ENCODE data around the gene YY1AP1. TPM values are rescaled to one million over a fixed set of nuclear protein-coding genes. Genes with fewer than 3 reads are reported as not detected.
"Not testable (repeated sequence)": the region's sequence is repeated elsewhere in the genome, so short reads cannot be mapped to it uniquely, and the experiment has no call there.

Gene YY1AP1
- total and polyA plus RNA-seq, 2 donors (not counting 3 experiments of a cell fraction or from before 2014, with no cell fraction given) = 42.3 to 46.4 TPM

- H3K36me3 ChIP-seq (ENCODE audit: control insufficient read depth in 2 of 2, extremely low read depth in 1 of 2, insufficient read depth in 2 of 2, low read length in 2 of 2) = no peaks in the 10 kb centered on the region
- ChIA-PET POLR2A (no interaction called here), CTCF (no interaction called here)
- no peaks in the 10 kb centered on the region for H3K9me3 ChIP-seq (replicated peaks; ENCODE audit: control insufficient read depth, insufficient read depth, low read length)
- dilution Hi-C loops (cut with MboI; ENCODE audit: extremely low pct_ligation_motif_present, low sequenced_read_pairs) (no loop called here), intact Hi-C loops (cut with micrococcal nuclease) (no loop called here)
- TF ChIP-seq POLR2A (IDR thresholded peaks at IDR 0.05; ENCODE audit: low read depth, low read length) = no peak
- TF ChIP-seq GATA2 (IDR thresholded peaks at IDR 0.05; ENCODE audit: insufficient read depth, insufficient read length, low read depth, low read length) = no peak
- no peak for TF ChIP-seq POLR2AphosphoS5 (IDR thresholded peaks at IDR 0.05; ENCODE audit: insufficient read depth, low read depth, low read length)
- no peak for TF ChIP-seq MAX (IDR thresholded peaks at IDR 0.05; ENCODE audit: insufficient read depth, insufficient read length)
- TF ChIP-seq, protein P1, sequence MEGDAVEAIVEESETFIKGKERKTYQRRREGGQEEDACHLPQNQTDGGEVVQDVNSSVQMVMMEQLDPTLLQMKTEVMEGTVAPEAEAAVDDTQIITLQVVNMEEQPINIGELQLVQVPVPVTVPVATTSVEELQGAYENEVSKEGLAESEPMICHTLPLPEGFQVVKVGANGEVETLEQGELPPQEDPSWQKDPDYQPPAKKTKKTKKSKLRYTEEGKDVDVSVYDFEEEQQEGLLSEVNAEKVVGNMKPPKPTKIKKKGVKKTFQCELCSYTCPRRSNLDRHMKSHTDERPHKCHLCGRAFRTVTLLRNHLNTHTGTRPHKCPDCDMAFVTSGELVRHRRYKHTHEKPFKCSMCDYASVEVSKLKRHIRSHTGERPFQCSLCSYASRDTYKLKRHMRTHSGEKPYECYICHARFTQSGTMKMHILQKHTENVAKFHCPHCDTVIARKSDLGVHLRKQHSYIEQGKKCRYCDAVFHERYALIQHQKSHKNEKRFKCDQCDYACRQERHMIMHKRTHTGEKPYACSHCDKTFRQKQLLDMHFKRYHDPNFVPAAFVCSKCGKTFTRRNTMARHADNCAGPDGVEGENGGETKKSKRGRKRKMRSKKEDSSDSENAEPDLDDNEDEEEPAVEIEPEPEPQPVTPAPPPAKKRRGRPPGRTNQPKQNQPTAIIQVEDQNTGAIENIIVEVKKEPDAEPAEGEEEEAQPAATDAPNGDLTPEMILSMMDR (IDR thresholded peaks at IDR 0.05; ENCODE audit: extremely low read depth in 1 of 2, insufficient read depth in 1 of 2, low read depth in 1 of 2, low read length in 2 of 2) = no peak
- no peak for TF ChIP-seq EZH2 (IDR thresholded peaks at IDR 0.05; ENCODE audit: borderline replicate concordance, low read depth, low read length, severe bottlenecking)
- no peak for TF ChIP-seq FOS (IDR thresholded peaks at IDR 0.05; ENCODE audit: borderline replicate concordance, insufficient read depth, low read length)
- peaks cover 2% of the 10 kb centered on the region for H4K20me1 ChIP-seq (replicated peaks; ENCODE audit: control insufficient read depth, extremely low read depth, insufficient read depth, low read length)
- H3K27me3 ChIP-seq (ENCODE audit: control insufficient read depth in 2 of 2, insufficient read depth in 2 of 2, low read length in 2 of 2) = no peaks in the 10 kb centered on the region
- no peaks in the 10 kb centered on the region for H3K9me1 ChIP-seq (replicated peaks; ENCODE audit: control insufficient read depth, extremely low read depth, insufficient read depth, low read length)
- FAIRE-seq (no peak), DNase-seq (ENCODE audit: low read depth, low spot score) (no peak)
- H3K79me2 ChIP-seq (ENCODE audit: control insufficient read depth, insufficient read depth, low read length) = peaks cover 59% of the 10 kb centered on the region
- H3K27ac ChIP-seq (ENCODE audit: insufficient read depth, low read depth, low read length) = no peak overlapping the region
- no peak overlapping the region for H2AFZ ChIP-seq (ENCODE audit: low read depth, low read length)
- H3K9ac ChIP-seq (replicated peaks; ENCODE audit: extremely low read depth, insufficient read depth, low read length) = no peak overlapping the region
- H3K4me2 ChIP-seq (ENCODE audit: insufficient read depth, low read length) = no peak overlapping the region
- no TSS peak for BruUV-seq (replicated peaks)
- H3K4me1 ChIP-seq (ENCODE audit: control insufficient read depth, extremely low read depth, insufficient read depth, low read length) = no peaks in the 10 kb centered on the region
- H3K4me3 ChIP-seq (replicated peaks in 1 of 3; ENCODE audit: insufficient read depth in 1 of 3, low read depth in 1 of 3, low read length in 3 of 3) = no peak overlapping the region
Observed at GRCh38 chr1:155706139-155706538, 17.6 kb upstream of the YY1AP1 start.

DNA sequence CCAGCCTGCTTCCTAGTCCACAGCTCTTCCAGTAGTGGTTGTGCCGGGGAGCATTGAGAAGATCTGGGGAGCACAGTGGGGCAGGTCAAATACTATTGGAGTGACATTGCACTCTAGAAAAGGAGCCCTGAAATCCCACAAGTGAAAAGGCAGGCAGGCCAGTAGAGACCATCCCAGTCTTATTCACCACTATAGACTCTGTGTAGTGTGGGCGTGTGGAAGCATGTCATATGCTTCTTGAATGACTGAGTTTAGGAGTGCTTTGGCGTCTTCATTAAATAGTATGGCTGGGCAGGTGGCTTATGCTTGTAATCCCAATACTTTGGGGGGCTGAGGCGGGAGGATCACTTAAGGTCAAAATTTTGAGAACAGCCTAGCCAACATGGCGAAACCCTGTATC, 15.8 kb upstream of the YY1AP1 start:
- H3K27ac ChIP-seq (ENCODE audit: insufficient read depth, low read depth, low read length); intact Hi-C loops (cut with micrococcal nuclease); H3K36me3 ChIP-seq (ENCODE audit: control insufficient read depth in 2 of 2, extremely low read depth in 1 of 2, insufficient read depth in 2 of 2, low read length in 2 of 2); H3K4me1 ChIP-seq (ENCODE audit: control insufficient read depth, extremely low read depth, insufficient read depth, low read length); POLR2A ChIA-PET; H3K4me2 ChIP-seq (ENCODE audit: insufficient read depth, low read length); BruUV-seq (replicated peaks); H3K9me1 ChIP-seq (replicated peaks; ENCODE audit: control insufficient read depth, extremely low read depth, insufficient read depth, low read length); H4K20me1 ChIP-seq (replicated peaks; ENCODE audit: control insufficient read depth, extremely low read depth, insufficient read depth, low read length); FAIRE-seq; H2AFZ ChIP-seq (ENCODE audit: low read depth, low read length); H3K27me3 ChIP-seq (ENCODE audit: control insufficient read depth in 2 of 2, insufficient read depth in 2 of 2, low read length in 2 of 2); H3K9ac ChIP-seq (replicated peaks; ENCODE audit: extremely low read depth, insufficient read depth, low read length); dilution Hi-C loops (cut with MboI; ENCODE audit: extremely low pct_ligation_motif_present, low sequenced_read_pairs); CTCF ChIA-PET; DNase-seq (ENCODE audit: low read depth, low spot score); H3K9me3 ChIP-seq (replicated peaks; ENCODE audit: control insufficient read depth, insufficient read depth, low read length); H3K4me3 ChIP-seq (replicated peaks in 1 of 3; ENCODE audit: insufficient read depth in 1 of 3, low read depth in 1 of 3, low read length in 3 of 3): not testable (repeated sequence)
- H3K79me2 ChIP-seq (ENCODE audit: control insufficient read depth, insufficient read depth, low read length) = peaks cover 66% of the 10 kb centered on the region

All from endothelial cell of umbilical vein (primary cell).